Fibroblast of skin of right biceps (primary cell): ENCODE measurements around the gene CCDC134.

Source experiments
- DNase-seq: peaks from one replicate; pipeline ENCODE4 v3.0.0-alpha.2; 2013

The CCDC134 gene

DNA sequence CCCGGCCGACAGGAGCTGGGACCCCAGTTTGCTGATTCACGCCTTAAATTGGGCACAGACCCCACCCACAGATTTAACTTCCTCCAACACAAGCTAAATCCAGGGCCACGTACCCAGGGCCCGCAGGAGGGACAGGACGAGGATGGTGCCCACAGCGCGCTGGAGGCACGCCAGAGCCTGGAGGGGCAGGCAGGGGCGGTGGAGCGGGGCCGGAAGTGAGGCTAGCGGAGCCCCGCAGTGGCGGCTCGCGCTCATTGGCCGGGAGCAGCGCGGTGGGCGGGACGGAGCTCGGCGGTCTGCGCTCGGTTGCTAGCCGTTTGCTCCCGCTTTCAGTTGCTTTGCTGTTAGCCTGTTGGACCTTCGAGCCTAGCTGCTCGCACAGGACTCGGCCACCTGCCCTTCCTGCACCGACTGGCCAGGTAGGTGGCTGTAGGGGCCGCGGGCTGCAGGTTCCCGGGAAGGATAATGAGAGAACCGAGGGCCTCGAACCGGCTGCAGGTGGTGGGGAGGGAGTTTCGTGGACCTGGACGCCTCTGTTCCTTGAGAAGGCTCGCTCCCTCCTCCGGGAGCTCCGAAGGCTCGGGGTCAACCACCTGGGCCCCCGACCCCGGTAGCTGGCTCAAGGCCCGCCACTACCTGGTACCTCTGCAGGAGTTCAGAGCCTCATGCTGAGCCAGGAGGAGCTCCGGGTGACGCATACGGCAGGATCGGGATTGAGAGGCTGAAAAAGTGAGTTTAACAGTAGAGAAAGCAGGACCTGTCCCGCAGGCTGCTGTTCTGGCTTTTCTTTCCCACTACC is at the start of gene CCDC134:
Gene CCDC134, plus strand, starts transcription at position 332 of the 799 bp plus-strand sequence. CDS start 8,212 bp downstream, outside the sequence.
- peak; percentile 87 for DNase-seq

DNA sequence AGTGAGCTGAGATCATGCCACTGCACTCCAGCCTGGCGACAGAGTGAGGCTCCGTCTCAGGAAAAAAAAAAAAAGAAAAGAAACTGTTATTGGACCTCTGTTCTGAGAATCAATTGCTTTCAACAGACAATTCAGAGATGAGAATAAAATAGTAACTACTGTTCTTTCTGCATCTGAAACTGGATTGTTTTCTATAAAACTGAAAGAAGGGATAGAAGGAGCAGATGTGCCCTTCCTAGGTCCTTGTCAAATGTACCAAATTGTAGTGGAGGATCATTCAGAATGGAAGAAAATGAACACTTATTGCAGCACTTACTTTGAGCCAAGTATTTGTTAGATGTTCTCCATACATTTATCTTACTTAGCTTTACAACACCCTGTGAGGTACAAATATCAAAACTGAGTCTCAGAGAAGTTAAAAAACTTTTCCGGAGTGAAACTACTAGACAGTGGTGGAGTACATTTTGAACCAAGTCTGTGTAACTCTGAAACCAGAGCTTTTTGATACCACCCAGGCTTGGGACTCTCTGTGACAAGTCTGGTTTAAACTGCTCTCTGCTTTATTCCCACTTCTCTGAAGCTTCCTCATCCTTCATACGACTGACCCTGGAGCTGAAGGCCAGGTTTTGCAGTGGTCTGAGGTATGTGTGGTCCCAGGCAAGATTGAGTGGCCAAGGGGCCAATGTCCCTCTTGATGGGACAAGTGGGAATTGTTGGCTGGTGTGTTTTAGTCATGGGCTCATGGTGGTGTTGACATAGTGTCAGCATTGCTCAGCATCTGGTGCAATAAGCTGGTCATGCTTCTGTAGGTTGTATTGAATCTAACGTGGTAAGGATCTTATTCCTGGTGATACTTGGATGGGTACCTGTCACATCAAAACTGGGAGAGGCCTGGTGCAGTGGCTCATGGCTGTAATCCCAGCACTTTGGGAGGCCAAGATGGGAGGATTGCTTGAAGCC is 48.2 kb upstream of the CCDC134 start:
- DNase-seq = no peak

DNA sequence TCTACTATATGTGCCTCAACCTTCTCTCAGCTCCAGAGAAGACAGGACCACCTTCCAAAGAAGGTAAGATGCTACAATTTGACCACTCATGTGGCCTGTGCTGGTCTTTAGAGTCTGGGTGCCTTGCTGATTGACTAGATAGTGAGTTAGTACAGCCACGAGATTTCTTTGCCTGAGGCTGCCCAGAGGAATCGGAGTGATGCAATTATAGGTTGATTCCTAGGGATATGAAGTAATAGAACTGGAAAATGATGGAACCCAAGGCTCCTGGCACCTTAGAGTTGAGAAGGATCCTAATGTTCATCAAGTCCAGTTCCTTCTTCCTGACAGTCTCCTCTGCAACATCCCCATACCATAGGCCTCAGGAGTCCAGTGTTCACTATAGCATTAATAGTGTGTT is 46.5 kb upstream of the CCDC134 start:
- no peak for DNase-seq

DNA sequence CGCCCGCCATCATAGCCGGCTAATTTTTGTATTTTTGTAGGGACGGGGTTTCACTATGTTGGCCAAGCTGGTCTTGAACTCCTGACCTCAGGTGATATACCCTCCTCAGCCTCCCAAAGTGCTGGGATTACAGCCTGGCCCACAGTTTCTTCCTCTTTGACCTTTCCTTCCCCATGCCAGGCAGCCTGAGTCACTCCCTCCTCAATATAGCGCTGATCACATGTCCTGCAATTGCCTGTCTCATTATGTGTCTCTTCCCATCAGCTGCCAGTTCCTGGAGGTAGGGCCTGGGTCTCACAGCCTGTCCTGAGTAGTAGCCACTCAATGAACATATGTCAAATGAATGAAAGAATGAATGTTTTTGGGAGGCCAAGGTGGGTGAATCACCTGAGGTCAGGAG is 43.0 kb upstream of the CCDC134 start:
- no peak for DNase-seq

- DNase-seq = no peak
Observed at GRCh38 chr22:41758231-41758630, 42.2 kb upstream of the CCDC134 start.

DNA sequence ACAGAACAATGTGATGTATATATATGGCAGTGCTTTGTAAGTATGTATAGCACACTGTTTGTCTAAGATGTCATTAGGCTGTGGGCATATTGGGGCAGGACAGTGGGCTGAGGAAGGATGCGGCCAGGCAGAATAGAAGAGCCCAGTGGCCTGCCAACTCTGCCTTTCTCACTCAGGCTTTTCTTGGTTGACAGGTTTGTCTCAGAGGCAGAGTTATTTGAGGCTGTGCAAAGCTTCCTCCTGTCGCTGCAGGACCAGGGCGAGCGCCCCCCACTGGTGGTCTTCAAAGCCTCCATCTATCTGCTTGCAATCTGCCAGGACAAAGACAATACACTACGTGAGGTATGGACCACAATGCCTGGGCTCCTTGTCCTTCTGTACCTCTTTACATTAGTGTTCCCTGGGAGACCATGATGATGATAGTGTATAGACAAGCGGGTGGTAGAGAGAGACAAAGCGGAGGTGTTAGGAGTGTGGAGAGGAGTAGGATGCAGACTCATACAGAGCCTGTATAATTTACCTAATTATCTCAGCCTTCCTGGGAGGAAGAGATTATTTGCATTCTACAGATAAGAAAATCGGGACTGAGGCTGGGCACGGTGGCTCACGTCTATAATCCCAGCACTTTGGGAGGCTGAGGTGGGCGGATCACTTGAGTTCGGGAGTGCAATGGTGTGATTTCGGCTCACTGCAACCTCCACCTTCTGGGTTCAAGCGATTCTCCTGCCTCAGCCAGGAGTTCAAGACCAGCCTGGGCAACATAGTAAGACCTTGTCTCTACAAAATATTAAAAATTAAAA is 37.3 kb upstream of the CCDC134 start:
- DNase-seq = no peak

DNA sequence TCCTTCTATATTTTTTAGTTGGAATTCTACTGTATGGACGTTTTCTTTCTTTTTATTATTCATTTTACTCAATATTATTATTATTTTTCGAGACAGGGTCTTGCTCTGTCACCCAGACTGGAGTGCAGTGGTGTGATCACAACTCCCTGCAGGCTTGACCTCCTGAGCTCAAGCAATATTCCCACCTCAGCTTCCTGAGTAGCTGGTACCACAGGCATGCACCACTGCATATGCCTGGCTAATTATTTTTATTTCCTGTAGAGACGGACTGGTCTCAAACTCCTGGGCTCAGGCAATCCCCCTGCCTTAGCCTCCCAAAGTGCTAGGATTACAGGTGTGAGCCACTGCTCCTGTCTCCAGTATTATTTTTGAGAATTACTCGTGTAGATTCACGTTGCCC is 34.0 kb upstream of the CCDC134 start:
- no peak for DNase-seq

DNA sequence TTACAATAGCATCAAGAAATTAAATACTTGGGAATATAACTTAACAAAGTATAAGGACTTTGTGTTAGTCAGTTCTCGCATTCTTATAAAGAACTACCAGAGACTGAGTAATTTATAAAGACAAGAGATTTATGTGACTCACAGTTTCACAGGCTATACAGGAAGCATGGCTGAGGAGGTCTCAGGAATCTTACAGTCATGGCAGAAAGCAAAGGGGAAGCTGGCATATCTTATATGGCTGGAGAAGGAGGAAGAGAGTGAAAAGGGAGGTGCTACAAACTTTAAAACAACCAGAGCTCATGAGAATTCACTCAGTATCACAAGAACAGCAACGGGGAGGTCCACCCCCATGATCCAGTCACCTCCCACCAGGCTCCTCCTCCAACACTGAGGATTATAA is 32.0 kb upstream of the CCDC134 start:
- peak; percentile 52 for DNase-seq

DNA sequence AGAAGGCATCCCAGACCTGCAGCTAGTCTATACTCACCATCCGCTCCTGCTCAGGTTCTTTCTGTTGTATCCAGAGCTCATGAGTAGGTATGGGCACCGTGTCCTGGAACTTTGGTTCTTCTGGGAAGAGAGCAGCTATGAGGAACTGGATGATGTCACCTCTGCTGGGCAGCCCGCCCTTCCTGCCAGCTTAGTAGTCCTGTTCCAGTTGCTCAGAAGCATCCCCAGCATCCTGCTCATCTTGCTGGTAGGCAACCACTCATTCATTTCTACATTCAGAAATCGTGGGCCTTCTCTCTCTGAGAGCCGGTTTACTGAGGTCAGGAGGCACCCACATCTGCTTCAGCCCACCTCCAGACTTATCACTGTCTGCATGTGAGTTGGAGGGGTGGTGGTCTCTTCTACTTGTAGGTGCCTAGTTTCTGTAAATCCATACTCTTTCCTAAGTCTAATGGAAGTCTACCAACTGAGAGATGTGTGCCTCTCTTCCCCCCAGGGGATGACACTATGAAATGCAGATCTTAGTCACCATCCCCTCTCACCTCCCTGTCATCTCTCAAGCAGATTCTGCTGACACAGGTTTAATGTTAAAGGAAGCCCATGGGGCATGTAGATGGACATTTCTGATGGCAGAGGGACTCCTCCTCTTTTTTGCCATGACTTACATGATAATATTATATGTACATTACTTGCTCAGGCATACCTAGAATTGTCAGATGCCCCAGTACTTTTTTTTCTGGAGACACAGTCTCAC is 29.6 kb upstream of the CCDC134 start:
- DNase-seq = no peak

GRCh38 chr22:41772198-41772597 is 28.3 kb upstream of the CCDC134 start:
- no peak for DNase-seq

- DNase-seq = no peak
Observed at GRCh38 chr22:41772645-41773044, 27.8 kb upstream of the CCDC134 start.

- no peak for DNase-seq
Observed at GRCh38 chr22:41775338-41775737, 25.1 kb upstream of the CCDC134 start.

DNA sequence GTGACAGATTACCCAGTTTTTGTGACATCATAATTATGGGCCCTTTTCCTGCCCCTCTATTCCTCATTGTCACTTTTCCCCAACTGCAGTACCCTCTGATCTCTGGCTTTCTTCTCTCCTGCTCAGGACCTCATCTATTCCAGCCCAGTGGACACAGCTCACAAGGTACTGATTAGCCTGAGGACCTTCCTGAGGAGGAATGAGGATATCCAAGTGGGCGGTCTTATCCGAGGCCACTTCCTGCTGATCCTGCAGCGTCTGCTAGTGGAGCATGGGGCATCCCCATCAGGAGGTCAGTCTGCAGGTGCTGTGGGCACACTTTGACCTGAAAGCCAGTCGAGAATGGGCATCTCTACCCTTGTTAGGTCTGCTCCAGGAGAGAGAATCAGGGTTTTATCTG is 24.5 kb upstream of the CCDC134 start:
- DNase-seq = no peak

DNA sequence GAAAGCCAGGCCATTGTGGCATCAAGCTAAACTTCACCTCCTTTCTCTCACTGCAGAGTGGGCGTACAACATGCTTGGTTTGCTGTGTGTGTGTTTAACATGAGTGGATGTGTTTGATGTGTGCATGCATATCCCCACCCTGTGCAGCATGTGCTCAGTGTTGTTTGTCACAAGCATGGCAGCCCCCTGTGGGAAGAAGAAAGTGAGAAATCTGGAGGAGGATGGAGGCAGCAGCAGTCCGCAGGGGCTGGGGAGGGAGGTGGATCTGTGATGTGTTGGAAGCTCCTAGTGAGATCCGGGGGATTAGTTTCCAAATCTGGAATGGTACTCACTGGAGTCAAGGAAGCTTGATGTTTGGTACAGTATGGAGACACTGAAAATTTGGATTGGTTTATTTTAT is 24.1 kb upstream of the CCDC134 start:
- DNase-seq = no peak

- DNase-seq = no peak
Observed at GRCh38 chr22:41777749-41778425, 22.6 kb upstream of the CCDC134 start.

- no peak for DNase-seq
Observed at GRCh38 chr22:41779929-41780505, 20.5 kb upstream of the CCDC134 start.

DNA sequence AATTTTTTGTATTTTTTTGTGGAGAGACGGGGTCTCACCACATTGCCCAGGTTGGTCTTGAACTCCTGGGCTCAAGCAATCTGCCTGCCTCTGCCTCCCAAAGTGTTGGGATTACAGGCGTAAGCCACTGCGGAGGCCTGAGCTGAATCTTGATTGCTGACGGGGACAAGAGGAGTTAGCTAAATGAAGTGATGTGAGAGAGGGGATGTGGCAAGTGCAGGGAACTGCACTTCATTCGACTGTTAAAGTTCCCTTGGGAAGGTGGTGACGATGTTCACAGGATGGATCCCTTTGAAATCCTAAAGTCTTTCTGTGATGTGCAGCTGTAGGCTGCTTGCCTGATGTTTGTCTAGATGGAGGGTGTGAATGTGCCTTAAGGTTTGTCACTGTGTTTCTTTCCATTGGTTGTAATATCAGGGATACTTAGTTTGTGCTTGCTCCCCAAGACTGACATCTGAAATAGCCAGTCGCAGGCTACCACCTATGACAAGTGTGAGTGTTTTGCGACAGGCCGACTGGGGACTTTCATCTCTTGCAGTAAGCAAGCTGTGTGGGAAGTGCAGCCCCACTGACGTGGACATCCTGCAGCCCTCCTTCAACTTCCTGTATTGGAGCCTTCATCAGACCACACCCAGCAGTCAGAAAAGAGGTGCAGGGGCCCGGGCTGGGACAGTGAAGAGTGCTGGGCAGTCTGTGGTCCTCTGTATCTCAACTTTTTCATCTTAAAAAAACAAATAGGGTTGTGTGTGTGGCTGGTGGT is 19.6 kb upstream of the CCDC134 start:
- DNase-seq = peak; percentile 56

DNA sequence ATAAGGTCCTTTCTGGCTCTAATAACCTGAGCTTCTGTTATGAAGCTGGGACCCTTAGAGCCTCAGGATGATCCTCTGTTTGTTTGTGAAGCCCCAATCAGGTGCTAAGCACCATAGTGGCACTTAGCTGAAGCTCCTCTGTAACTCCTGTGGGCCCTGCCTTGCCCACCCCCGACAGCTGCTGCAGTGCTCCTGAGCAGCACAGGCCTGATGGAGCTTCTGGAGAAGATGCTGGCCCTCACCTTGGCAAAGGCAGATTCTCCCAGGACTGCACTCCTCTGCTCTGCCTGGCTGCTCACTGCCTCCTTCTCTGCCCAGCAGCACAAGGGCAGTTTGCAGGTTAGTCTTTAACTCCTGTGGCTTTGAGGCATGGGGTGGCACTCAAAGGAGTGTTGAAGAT is 19.0 kb upstream of the CCDC134 start:
- no peak for DNase-seq

GRCh38 chr22:41782316-41782715 is 18.2 kb upstream of the CCDC134 start:
- no peak for DNase-seq

DNA sequence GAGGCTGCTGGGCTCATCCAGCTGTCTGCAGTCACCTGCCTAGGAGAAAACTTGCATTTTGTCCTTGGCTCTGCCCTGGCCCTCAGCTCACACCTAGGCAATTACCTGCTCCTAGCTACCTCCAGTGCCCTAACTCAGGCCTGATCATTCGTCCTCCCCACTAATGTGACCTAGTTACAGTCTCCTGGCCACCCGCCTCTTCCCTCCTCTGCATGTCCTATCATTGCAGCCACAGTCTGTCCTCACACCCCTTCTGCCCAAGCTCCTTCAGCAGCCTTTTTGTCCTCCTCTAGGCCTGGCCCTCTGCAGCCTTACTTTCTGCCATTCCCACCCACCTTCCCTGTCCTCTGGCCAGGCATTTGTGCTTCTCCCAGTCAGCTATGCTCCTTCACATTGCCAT is 17.7 kb upstream of the CCDC134 start:
- no peak for DNase-seq

- DNase-seq = no peak
Observed at GRCh38 chr22:41787331-41787730, 13.1 kb upstream of the CCDC134 start.
